ENCODE data around the gene HIKESHI.
A peak's percentile ranks its signal among the peaks of the same experiment; 100 is the strongest.

Gene HIKESHI

DNA sequence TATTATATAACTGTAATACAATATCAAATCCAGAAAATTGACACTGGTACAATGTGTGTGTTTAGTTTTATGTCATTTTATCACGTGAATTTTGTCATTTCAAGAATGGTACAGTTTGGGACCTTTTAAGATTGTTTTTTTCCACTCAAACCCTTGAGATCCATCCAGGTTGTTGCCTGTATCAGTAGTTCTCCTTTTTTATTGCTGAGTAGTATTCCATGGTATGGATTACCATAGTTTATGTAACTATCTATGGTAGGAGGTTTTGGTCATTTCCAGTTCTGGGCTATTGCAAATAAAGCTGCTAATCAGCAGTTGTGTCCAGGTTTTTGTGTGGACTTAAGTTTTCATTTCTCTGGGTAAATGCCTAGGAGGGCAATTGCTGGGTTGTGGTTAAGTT is 32.4 kb upstream of the HIKESHI start:
- Histone ChIP-seq H3K4me1 (ENCODE audit: insufficient read depth, low read length, severe bottlenecking) (no peaks in the 10 kb centered on the region), H3K4me2 (ENCODE audit: low read length) (no peak overlapping the region), H3K9me2 (ENCODE audit: low read depth, low read length) (no peaks in the 10 kb centered on the region), H3K36me3 (ENCODE audit: insufficient read depth, low read length) (peaks cover 78% of the 10 kb centered on the region), H3K9ac (ENCODE audit: low read length) (no peak overlapping the region), H3K27ac (ENCODE audit: low read depth, low read length, poor library complexity, severe bottlenecking) (no peak overlapping the region), H3K79me2 (ENCODE audit: insufficient read depth, low read length) (peaks cover 27% of the 10 kb centered on the region), H3K4me3 (ENCODE audit: low read depth, low read length, poor library complexity, severe bottlenecking) (no peak overlapping the region), H4K20me1 (ENCODE audit: insufficient read depth, low read length) (no peaks in the 10 kb centered on the region), H3F3A (ENCODE audit: insufficient read depth, low read length) (no peaks in the 10 kb centered on the region), H3K27me3 (ENCODE audit: insufficient read depth, low read length) (no peaks in the 10 kb centered on the region), H2AFZ (ENCODE audit: low read length) (no peak overlapping the region), H3K9me3 (ENCODE audit: low read length) (no peaks in the 10 kb centered on the region)
- TF ChIP-seq, protein P1, sequence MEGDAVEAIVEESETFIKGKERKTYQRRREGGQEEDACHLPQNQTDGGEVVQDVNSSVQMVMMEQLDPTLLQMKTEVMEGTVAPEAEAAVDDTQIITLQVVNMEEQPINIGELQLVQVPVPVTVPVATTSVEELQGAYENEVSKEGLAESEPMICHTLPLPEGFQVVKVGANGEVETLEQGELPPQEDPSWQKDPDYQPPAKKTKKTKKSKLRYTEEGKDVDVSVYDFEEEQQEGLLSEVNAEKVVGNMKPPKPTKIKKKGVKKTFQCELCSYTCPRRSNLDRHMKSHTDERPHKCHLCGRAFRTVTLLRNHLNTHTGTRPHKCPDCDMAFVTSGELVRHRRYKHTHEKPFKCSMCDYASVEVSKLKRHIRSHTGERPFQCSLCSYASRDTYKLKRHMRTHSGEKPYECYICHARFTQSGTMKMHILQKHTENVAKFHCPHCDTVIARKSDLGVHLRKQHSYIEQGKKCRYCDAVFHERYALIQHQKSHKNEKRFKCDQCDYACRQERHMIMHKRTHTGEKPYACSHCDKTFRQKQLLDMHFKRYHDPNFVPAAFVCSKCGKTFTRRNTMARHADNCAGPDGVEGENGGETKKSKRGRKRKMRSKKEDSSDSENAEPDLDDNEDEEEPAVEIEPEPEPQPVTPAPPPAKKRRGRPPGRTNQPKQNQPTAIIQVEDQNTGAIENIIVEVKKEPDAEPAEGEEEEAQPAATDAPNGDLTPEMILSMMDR (IDR thresholded peaks at IDR 0.05; ENCODE audit: low read length), result no peak
- no peak for TF ChIP-seq EZH2 (IDR thresholded peaks at IDR 0.05; ENCODE audit: borderline replicate concordance, low read length)

DNA sequence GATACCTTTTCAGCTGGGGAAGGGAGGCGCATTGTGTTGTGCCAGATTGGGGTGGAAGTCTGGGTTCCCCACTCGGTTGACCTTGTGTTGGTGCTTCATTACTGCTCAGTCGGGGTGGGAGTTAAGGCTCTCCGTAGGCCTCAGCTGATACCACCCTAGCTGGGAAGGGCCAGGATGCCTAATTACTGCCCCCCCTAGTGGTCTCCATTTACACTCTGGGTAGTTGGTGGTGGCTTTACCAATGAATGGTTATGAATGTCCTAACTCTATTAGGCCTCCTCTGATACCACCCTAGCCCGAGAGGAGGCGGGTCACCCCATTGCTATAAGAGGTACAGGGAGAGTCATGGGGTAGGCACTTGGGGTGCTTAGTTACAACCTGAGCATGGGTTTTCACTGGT is 27.5 kb upstream of the HIKESHI start:
- Histone ChIP-seq H3K27me3 (ENCODE audit: insufficient read depth, low read length) (no peaks in the 10 kb centered on the region), H3K27ac (ENCODE audit: low read depth, low read length, poor library complexity, severe bottlenecking) (no peak overlapping the region), H3K79me2 (ENCODE audit: insufficient read depth, low read length) (peaks cover 27% of the 10 kb centered on the region), H2AFZ (ENCODE audit: low read length) (no peak overlapping the region), H3K9ac (ENCODE audit: low read length) (no peak overlapping the region), H3K4me1 (ENCODE audit: insufficient read depth, low read length, severe bottlenecking) (no peaks in the 10 kb centered on the region), H4K20me1 (ENCODE audit: insufficient read depth, low read length) (no peaks in the 10 kb centered on the region), H3F3A (ENCODE audit: insufficient read depth, low read length) (no peaks in the 10 kb centered on the region), H3K9me2 (ENCODE audit: low read depth, low read length) (no peaks in the 10 kb centered on the region), H3K4me2 (ENCODE audit: low read length) (no peak overlapping the region), H3K36me3 (ENCODE audit: insufficient read depth, low read length) (peaks cover 86% of the 10 kb centered on the region), H3K9me3 (ENCODE audit: low read length) (no peaks in the 10 kb centered on the region), H3K4me3 (ENCODE audit: low read depth, low read length, poor library complexity, severe bottlenecking) (no peak overlapping the region)
- no peak for TF ChIP-seq EZH2 (IDR thresholded peaks at IDR 0.05; ENCODE audit: borderline replicate concordance, low read length)
- TF ChIP-seq, protein P1 (IDR thresholded peaks at IDR 0.05; ENCODE audit: low read length), result peak; percentile 58; the same call in 1 of the 2 replicates

DNA sequence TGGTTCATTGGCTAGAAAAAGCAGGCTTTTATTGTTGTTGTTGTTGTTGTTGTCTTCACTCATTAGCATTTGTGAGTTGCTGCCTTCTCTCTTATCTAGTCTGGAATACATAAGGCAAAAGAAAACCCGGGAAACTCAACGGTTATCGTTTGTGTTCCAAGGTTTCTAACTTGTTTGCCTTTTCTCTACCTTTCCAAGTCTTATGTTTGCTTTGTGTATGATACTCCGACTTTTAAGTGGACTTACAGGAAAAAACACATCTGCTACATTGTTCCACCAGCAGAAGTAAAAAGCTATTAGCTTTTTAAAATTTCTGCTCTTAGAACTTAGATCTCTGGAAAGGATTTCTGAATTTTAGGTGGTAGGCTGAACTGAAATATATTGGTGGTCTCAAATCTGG is 27.0 kb upstream of the HIKESHI start:
- no peak overlapping the region for H3K4me2 ChIP-seq (ENCODE audit: low read length)
- no peaks in the 10 kb centered on the region for H3F3A ChIP-seq (ENCODE audit: insufficient read depth, low read length)
- H3K79me2 ChIP-seq (ENCODE audit: insufficient read depth, low read length), result peaks cover 23% of the 10 kb centered on the region
- H3K9ac ChIP-seq (ENCODE audit: low read length), result no peak overlapping the region
- H3K36me3 ChIP-seq (ENCODE audit: insufficient read depth, low read length), result peaks cover 86% of the 10 kb centered on the region
- no peak overlapping the region for H2AFZ ChIP-seq (ENCODE audit: low read length)
- H3K9me3 ChIP-seq (ENCODE audit: low read length), result no peaks in the 10 kb centered on the region
- no peaks in the 10 kb centered on the region for H3K27me3 ChIP-seq (ENCODE audit: insufficient read depth, low read length)
- no peak overlapping the region for H3K4me3 ChIP-seq (ENCODE audit: low read depth, low read length, poor library complexity, severe bottlenecking)
- H3K27ac ChIP-seq (ENCODE audit: low read depth, low read length, poor library complexity, severe bottlenecking), result no peak overlapping the region
- no peaks in the 10 kb centered on the region for H4K20me1 ChIP-seq (ENCODE audit: insufficient read depth, low read length)
- TF ChIP-seq, protein P1 (IDR thresholded peaks at IDR 0.05; ENCODE audit: low read length), result no peak
- TF ChIP-seq EZH2 (IDR thresholded peaks at IDR 0.05; ENCODE audit: borderline replicate concordance, low read length), result no peak
- H3K4me1 ChIP-seq (ENCODE audit: insufficient read depth, low read length, severe bottlenecking), result no peaks in the 10 kb centered on the region
- H3K9me2 ChIP-seq (ENCODE audit: low read depth, low read length), result no peaks in the 10 kb centered on the region
